AG04449 (cell line): ENCODE results near the gene C4BPA.

Experiments used
- CTCF ChIA-PET: fragments of 350-600 bp; formaldehyde crosslinking; extraction: SDS; loops from one replicate; lab custom pipeline; 2021; ENCODE audit warnings: antibody characterized with exemption; lab: Yijun Ruan, JAX
- POLR2A ChIA-PET: fragments of 400-600, 350-600 bp; formaldehyde crosslinking; extraction: SDS; loops from one replicate; lab custom pipeline; 2020; ENCODE audit warnings: antibody characterized with exemption, inconsistent platforms; lab: Yijun Ruan, JAX
- DNase-seq: peaks from one replicate; pipeline ENCODE4 v3.0.0-alpha.2; 2010; ENCODE audit warnings: low read depth, low spot score
- H3K4me3 ChIP-seq: 2 replicates; pipeline ENCODE4 v1.5.1; 2011; ENCODE audit warnings: low read depth, mild to moderate bottlenecking, control low read depth, low read length
- CTCF ChIP-seq: IDR thresholded peaks from one replicate; pipeline ENCODE4 v1.5.1; 2011; ENCODE audit warnings: mild to moderate bottlenecking, moderate library complexity, low read length, control low read depth, inconsistent platforms; ENCODE audit not compliant: insufficient read depth; ENCODE audit errors: missing control alignments

Gene C4BPA

GRCh38 chr1:207155028-207155427, 51.0 kb downstream of the C4BPA start:
- DNase-seq, result no peak
- POLR2A ChIA-PET, result no interaction called here
- CTCF ChIA-PET, result no interaction called here
- H3K4me3 ChIP-seq, result no peak overlapping the region
- no peak for TF ChIP-seq CTCF

GRCh38 chr1:207156095-207156494, 52.1 kb downstream of the C4BPA start:
- CTCF ChIA-PET, result no interaction called here
- POLR2A ChIA-PET, result no interaction called here
- H3K4me3 ChIP-seq, result no peak overlapping the region
- DNase-seq, result no peak
- no peak for TF ChIP-seq CTCF

GRCh38 chr1:207156826-207157225, 52.8 kb downstream of the C4BPA start:
- no peak for DNase-seq
- ChIA-PET POLR2A (no interaction called here), CTCF (no interaction called here)
- H3K4me3 ChIP-seq, result no peak overlapping the region
- TF ChIP-seq CTCF, result no peak

- CTCF ChIA-PET, result no interaction called here
Observed at GRCh38 chr1:207164086-207164485, 60.1 kb downstream of the C4BPA start.

GRCh38 chr1:207172321-207172720, 68.3 kb downstream of the C4BPA start:
- ChIA-PET CTCF (no interaction called here), POLR2A (no interaction called here)
- no peak for DNase-seq
- TF ChIP-seq CTCF, result no peak
- no peak overlapping the region for H3K4me3 ChIP-seq

More at GRCh38 chr1:207164086-207164485, 60.1 kb downstream of the C4BPA start:
- TF ChIP-seq CTCF, result no peak
- POLR2A ChIA-PET, result no interaction called here
- no peak for DNase-seq
- no peak overlapping the region for H3K4me3 ChIP-seq

- no peak for DNase-seq
- TF ChIP-seq CTCF, result no peak
- POLR2A ChIA-PET, result no interaction called here
- CTCF ChIA-PET, result no interaction called here
- no peak overlapping the region for H3K4me3 ChIP-seq
Observed at GRCh38 chr1:207172885-207173284, 68.9 kb downstream of the C4BPA start.

- POLR2A ChIA-PET, result no interaction called here
- TF ChIP-seq CTCF, result no peak
- CTCF ChIA-PET, result no interaction called here
- DNase-seq, result no peak
- H3K4me3 ChIP-seq, result no peak overlapping the region
Observed at GRCh38 chr1:207173396-207173795, 69.4 kb downstream of the C4BPA start.
